GM19395 (cell line): ENCODE data around the gene SARS1.
"Not testable (repeated sequence)": the region's sequence is repeated elsewhere in the genome, so short reads cannot be mapped to it uniquely, and the experiment has no call there.

Experiments
- ATAC-seq: cut with Tn5 transposase; IDR thresholded peaks from one replicate; pipeline ENCODE4 v1.9.1; 2021; ENCODE audit warnings: mild to moderate bottlenecking, moderate library complexity; ENCODE audit not compliant: unreplicated experiment

The SARS1 gene

GRCh38 chr1:109213824-109214693 lies at the start of gene SARS1:
Gene SARS1 (plus strand): TSS chr1:109213918. CDS start chr1:109213993, 75 bp downstream.
- peak; percentile 79 for ATAC-seq

GRCh38 chr1:109164538-109164937 lies 49.2 kb upstream of the SARS1 start:
- ATAC-seq = no peak

- peak; percentile 62 for ATAC-seq
Measured at GRCh38 chr1:109167001-109167506, 46.7 kb upstream of the SARS1 start.

GRCh38 chr1:109170035-109170764 lies 43.5 kb upstream of the SARS1 start:
- no peak for ATAC-seq

GRCh38 chr1:109171646-109172045 lies 42.1 kb upstream of the SARS1 start:
- ATAC-seq = no peak

GRCh38 chr1:109176349-109176748 lies 37.4 kb upstream of the SARS1 start:
- not testable (repeated sequence) for ATAC-seq

- ATAC-seq = not testable (repeated sequence)
Measured at GRCh38 chr1:109180715-109181084, 33.0 kb upstream of the SARS1 start.

- ATAC-seq = no peak
Measured at GRCh38 chr1:109181085-109181806, 32.5 kb upstream of the SARS1 start.

- no peak for ATAC-seq
Measured at GRCh38 chr1:109181807-109182163, 31.9 kb upstream of the SARS1 start.

GRCh38 chr1:109183058-109183738 lies 30.5 kb upstream of the SARS1 start:
- no peak for ATAC-seq

- ATAC-seq = no peak
Measured at GRCh38 chr1:109184687-109185086, 29.0 kb upstream of the SARS1 start.

GRCh38 chr1:109185357-109185756 lies 28.4 kb upstream of the SARS1 start:
- no peak for ATAC-seq

- no peak for ATAC-seq
Measured at GRCh38 chr1:109185990-109186732, 27.6 kb upstream of the SARS1 start.

GRCh38 chr1:109186733-109187086 lies 27.0 kb upstream of the SARS1 start:
- ATAC-seq = no peak

- ATAC-seq = no peak
Measured at GRCh38 chr1:109187127-109187526, 26.6 kb upstream of the SARS1 start.

GRCh38 chr1:109188200-109188599 lies 25.5 kb upstream of the SARS1 start:
- ATAC-seq = no peak

- no peak for ATAC-seq
Measured at GRCh38 chr1:109188781-109189180, 24.9 kb upstream of the SARS1 start.

- ATAC-seq = no peak
Measured at GRCh38 chr1:109190189-109190588, 23.5 kb upstream of the SARS1 start.

GRCh38 chr1:109191377-109191776 lies 22.3 kb upstream of the SARS1 start:
- ATAC-seq = no peak

- no peak for ATAC-seq
Measured at GRCh38 chr1:109191891-109192290, 21.8 kb upstream of the SARS1 start.
